Activated naive CD8-positive, alpha-beta T cell treated with anti-CD3 and anti-CD28 coated beads, Interleukin-2, amount 50 U/mL, for 24 hours (primary cell): Measurements from ENCODE around the gene HOXB6.

ENCODE experiments used
- ATAC-seq: fragments of 150-1000 bp; cut with Tn5 transposase; one replicate; pipeline ENCODE4 v1.10.0; 2021
- DNase-seq: peaks from one replicate; pipeline ENCODE4 v3.0.0; 2021
- H3K27ac Mint-ChIP-seq: one replicate; pipeline ENCODE4 v1.8.0; 2021; ENCODE audit warnings: mild to moderate bottlenecking, mixed read lengths
- H3K27me3 Mint-ChIP-seq: one replicate; pipeline ENCODE4 v1.8.0; 2021; ENCODE audit warnings: mixed read lengths
- H3K36me3 Mint-ChIP-seq: one replicate; pipeline ENCODE4 v1.8.0; 2021; ENCODE audit warnings: low read depth, mixed read lengths
- H3K4me1 Mint-ChIP-seq: one replicate; pipeline ENCODE4 v1.8.0; 2021; ENCODE audit warnings: mixed read lengths
- H3K4me3 Mint-ChIP-seq: one replicate; pipeline ENCODE4 v1.8.0; 2021; ENCODE audit warnings: mild to moderate bottlenecking, moderate library complexity, mixed read lengths
- H3K9me3 Mint-ChIP-seq: one replicate; pipeline ENCODE4 v1.8.0; 2021; ENCODE audit warnings: mixed read lengths

Gene HOXB6

DNA sequence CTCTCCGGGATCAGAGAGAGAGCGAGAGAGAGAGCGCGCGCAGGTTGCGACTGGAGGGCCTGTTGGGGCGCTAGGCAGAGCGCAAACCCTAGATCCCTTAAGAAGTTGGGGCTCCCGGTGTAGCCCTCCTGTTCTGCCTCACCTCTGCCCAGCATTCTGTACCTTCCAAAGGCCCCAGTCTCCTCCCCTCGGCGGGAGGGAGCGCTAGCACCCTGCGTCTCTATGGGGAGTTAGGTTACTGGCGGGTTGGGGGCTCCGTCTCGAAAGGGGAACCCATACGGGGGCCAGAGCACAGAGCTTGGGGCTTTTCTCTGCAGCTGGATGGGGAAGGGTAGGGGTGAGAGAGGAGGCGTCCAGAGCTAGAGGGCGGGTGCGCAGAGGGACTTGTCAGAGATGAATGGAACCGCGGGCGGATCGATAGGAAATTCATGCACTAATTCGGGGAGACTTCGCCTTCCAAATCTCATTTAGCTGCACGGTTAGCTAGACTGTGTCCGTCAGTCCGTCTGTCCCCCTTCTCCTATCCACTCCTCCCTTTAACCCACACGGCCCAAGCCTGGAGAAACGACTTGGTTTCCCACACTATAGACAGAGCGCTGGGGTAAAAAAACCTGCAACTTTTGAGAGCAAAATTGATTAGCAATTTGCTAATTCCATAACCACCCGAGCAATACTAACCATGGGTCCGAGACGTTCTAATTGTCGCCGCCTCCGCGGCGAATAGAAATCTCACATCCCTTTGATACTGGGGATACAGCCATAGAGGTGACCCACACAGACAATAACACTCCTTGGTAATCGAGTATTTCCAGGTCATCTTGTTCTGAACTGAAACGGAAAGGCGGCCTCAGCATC lies 25.9 kb downstream of the HOXB6 start:
- peak overlapping the region; percentile 87 for H3K4me3 Mint-ChIP-seq
- H3K9me3 Mint-ChIP-seq: no peaks in the 10 kb centered on the region
- ATAC-seq: peak; percentile 58
- DNase-seq: no peak
- H3K27ac Mint-ChIP-seq: peak overlapping the region; percentile 53
- no peaks in the 10 kb centered on the region for H3K36me3 Mint-ChIP-seq
- peaks cover 54% of the 10 kb centered on the region for H3K4me1 Mint-ChIP-seq
- peaks cover 56% of the 10 kb centered on the region for H3K27me3 Mint-ChIP-seq

DNA sequence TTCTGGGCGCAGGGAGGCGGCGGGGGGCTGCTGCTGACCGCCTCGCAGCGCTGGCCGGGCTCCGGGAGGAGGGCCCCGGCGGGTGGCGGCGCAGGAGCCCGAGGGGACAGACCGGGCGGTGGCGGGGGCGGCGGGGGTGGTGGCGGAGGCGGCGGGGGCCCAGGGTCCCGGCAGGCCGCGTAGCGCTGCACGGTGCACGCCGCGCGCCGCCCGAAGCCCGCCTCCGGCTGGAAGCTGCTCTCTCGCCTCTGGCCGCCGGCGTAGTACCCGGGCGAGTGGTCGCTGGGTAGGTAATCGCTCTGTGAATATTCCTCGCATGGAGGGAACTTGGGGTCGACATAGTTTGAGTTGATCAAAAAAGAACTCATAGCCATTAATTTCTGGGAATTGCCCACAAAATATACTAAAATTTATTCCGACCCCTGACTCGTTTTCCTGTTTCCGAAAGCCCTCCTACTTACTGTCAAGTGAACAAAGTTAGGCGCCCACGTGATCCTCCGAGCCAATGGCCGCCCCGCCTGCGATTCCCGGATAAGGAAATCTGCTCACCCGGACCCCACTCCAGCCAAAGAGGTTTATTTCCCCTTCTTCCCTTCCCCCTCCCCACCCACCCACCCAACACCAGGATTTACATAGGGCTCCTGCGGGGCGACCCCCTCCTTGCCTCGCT lies 26.7 kb downstream of the HOXB6 start, which contains the start of gene HOXB4:
Gene HOXB4, minus strand, starts transcription at position 405 of the 670 bp plus-strand sequence. Its CDS starts 31 bp downstream, at position 374.
- Mint-ChIP-seq H3K27ac (peak within 1 kb of the TSS; percentile 77), H3K36me3 (no peaks in the 10 kb centered on the region), H3K9me3 (no peaks in the 10 kb centered on the region), H3K4me1 (peaks cover 54% of the 10 kb centered on the region), H3K27me3 (peaks cover 51% of the 10 kb centered on the region), H3K4me3 (peak within 1 kb of the TSS; percentile 87)
- DNase-seq (peak; percentile 76), ATAC-seq (peak; percentile 68)

DNA sequence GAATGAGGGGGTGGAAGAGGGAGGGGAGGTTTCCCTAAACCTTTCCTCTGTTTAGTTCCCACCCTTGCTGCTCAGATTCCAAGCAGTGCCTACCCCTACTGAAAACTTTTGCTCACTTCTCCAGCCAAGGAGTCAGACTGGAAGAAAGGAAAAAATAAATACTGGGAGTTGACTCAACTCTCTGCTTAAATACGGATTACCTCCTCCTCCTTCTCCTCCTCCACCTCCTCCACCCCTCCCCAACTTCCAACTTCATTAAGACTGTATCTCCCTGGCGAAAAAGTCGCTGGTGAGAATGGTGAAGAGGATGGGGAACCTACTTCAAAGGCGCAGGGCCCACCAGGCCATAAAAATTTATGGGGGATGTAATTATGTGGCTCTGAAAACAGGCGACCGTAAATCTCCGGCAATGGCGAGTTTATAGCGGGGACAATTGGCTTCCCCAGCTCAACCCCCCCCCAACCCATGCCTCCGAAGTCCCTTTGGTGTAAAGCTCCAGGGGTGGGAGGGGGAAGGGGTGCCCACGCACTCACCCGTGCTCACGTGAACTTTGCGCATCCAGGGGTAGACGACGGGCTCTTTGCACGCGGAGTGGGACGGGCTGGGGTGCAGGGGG lies 27.3 kb downstream of the HOXB6 start:
- Mint-ChIP-seq H3K4me1 (peaks cover 51% of the 10 kb centered on the region), H3K27me3 (peaks cover 44% of the 10 kb centered on the region), H3K9me3 (no peaks in the 10 kb centered on the region), H3K4me3 (peak overlapping the region; percentile 79), H3K36me3 (no peaks in the 10 kb centered on the region), H3K27ac (peak overlapping the region; percentile 49)
- DNase-seq (no peak), ATAC-seq (peak; percentile 6)

GRCh38 chr17:48576479-48577309 lies 28.1 kb downstream of the HOXB6 start:
- peaks cover 47% of the 10 kb centered on the region for H3K4me1 Mint-ChIP-seq
- ATAC-seq: no peak
- H3K27me3 Mint-ChIP-seq: peaks cover 39% of the 10 kb centered on the region
- peak overlapping the region; percentile 79 for H3K4me3 Mint-ChIP-seq
- H3K36me3 Mint-ChIP-seq: no peaks in the 10 kb centered on the region
- H3K9me3 Mint-ChIP-seq: no peaks in the 10 kb centered on the region
- DNase-seq: no peak
- no peak overlapping the region for H3K27ac Mint-ChIP-seq

DNA sequence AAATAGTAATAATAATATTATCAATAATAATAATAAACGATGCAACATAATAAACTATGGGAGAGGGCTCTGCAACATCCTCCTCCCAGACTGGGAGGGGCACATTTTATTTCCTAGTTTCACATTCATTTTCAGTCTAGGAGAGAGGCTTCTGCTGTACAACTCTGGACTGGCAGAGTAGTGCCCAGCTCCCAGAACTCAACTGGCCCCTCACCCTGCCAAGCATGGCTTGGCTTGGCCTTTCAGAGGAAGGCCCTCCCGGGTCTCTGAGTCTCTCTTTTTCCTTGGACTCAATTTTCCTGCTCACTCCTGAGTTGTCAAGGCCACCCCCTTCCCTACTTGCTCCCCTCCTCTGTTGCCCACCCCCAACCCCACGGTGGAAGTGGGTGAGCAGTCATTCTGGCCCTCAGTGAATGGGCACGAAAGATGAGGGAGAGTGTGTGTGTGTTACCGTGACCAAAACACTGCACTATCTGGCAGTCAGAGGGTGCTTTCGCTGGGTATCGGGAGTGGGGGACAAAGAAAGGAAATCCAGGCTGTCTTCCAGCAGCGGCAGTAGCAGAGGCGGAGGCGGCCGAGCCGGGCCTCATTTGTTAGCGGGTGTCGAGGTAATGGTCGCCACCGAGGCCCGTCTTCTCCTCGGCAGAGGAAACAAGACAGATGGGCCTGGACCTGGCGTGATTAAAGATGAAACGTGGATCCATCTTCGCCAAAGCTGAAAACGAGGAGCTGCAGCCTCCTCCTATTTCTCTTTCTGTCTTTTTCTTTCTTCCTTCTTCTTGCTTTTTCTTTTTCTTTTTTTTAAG lies 28.9 kb downstream of the HOXB6 start:
- Mint-ChIP-seq H3K27ac (no peak overlapping the region), H3K9me3 (no peaks in the 10 kb centered on the region), H3K36me3 (no peaks in the 10 kb centered on the region), H3K4me3 (no peak overlapping the region), H3K4me1 (peaks cover 39% of the 10 kb centered on the region), H3K27me3 (peaks cover 33% of the 10 kb centered on the region)
- DNase-seq: no peak
- ATAC-seq: no peak

DNA sequence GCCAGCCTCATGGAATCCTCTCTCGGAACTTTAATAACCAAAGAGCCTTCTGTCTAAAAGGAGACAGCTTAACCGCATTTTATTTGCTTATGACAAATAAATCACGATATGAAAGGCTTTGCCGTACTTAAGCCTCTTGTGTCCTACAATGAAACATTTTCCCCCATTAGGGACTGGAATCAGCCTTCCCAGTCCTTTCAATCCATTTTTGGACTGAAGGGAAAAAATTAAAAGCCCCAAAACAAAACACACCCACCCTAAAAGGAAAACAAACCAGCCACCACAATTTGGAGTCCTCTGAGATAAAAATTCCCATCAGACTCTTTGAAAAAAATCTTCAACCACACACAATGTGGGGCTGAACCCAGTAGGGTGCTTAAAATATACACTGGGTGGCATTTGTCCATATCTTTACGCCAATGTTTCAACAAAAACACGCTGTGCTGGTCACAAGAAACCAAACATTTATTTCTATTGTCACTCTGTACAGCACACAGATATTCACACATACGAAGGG lies 29.7 kb downstream of the HOXB6 start:
- DNase-seq: no peak
- Mint-ChIP-seq H3K27me3 (peaks cover 26% of the 10 kb centered on the region), H3K4me1 (peaks cover 33% of the 10 kb centered on the region), H3K4me3 (no peak overlapping the region), H3K9me3 (no peaks in the 10 kb centered on the region), H3K36me3 (no peaks in the 10 kb centered on the region), H3K27ac (no peak overlapping the region)
- no peak for ATAC-seq

DNA sequence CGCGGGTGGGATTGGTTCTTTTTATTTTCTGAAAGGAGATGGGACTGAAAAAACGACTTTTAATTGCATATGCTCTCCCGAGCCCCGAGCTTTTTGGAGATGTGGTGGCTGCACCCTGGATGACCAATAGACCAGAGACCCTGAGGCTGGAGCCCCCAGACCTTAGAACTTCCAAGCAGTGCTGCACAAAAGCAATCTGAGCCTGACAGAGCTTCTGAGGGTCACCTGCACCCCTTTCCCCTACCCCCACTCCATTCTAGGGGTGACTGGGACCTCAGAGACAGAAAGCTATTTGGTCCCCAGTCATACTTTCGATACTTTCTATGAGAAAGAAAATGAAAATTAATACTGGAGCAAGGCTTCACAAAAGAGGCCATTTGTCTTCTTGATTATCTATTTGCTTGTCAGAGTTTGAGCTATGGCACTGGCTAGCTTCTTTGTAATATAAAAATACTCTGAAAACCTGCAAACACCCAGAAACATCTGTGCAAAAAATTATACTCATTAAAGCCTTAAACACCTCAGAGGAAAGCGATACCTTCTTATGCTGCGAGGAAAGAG lies 30.2 kb downstream of the HOXB6 start:
- no peak overlapping the region for H3K27ac Mint-ChIP-seq
- no peak overlapping the region for H3K4me3 Mint-ChIP-seq
- H3K9me3 Mint-ChIP-seq: no peaks in the 10 kb centered on the region
- H3K4me1 Mint-ChIP-seq: peaks cover 29% of the 10 kb centered on the region
- H3K27me3 Mint-ChIP-seq: peaks cover 24% of the 10 kb centered on the region
- ATAC-seq: no peak
- H3K36me3 Mint-ChIP-seq: no peaks in the 10 kb centered on the region
- DNase-seq: no peak

GRCh38 chr17:48571826-48572417 lies 32.9 kb downstream of the HOXB6 start:
- Mint-ChIP-seq H3K4me3 (no peak overlapping the region), H3K9me3 (no peaks in the 10 kb centered on the region), H3K27me3 (peaks cover 26% of the 10 kb centered on the region), H3K4me1 (peaks cover 12% of the 10 kb centered on the region), H3K36me3 (no peaks in the 10 kb centered on the region), H3K27ac (no peak overlapping the region)
- DNase-seq: no peak
- no peak for ATAC-seq

DNA sequence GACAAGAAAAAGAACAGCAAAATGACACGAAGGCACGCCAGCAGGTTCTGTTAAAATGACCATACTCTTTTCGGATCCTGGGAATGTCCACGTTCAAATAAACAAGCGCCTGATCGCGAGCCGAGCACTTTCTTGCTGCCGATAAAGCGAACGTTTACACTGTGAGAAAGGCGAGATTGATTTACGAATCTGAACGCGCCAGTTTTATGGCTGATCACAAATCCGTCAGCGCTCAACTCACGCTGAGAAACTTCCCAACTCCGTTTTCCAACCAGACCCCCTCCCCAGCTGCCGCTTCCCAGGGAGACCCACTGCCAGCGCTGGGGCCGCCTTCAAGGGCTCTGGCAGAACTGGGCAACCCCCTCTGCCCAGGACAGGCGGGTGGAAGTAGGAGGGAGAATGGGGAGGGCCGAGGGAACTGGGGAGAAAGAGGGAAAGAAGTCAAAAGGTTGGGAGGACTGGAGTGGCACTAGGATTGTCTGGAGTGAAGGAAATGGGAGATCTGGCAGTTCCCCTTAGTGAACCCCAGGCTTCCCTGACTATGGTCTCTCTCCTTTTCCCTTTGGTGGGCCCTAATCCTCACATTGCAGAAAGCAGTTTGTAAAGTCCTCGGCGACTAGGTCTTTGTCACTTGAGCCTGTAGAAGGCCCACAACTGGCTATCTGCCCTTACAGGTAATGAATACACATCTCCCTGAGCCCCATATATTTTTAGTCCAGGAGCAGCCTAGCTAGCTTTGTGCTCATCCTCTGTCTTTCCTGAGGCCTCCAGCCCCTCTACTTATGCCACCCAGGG lies 33.6 kb downstream of the HOXB6 start:
- Mint-ChIP-seq H3K9me3 (no peaks in the 10 kb centered on the region), H3K36me3 (no peaks in the 10 kb centered on the region), H3K27ac (no peak overlapping the region), H3K4me1 (peaks cover 8% of the 10 kb centered on the region), H3K27me3 (peaks cover 24% of the 10 kb centered on the region), H3K4me3 (no peak overlapping the region)
- DNase-seq (no peak), ATAC-seq (no peak)

DNA sequence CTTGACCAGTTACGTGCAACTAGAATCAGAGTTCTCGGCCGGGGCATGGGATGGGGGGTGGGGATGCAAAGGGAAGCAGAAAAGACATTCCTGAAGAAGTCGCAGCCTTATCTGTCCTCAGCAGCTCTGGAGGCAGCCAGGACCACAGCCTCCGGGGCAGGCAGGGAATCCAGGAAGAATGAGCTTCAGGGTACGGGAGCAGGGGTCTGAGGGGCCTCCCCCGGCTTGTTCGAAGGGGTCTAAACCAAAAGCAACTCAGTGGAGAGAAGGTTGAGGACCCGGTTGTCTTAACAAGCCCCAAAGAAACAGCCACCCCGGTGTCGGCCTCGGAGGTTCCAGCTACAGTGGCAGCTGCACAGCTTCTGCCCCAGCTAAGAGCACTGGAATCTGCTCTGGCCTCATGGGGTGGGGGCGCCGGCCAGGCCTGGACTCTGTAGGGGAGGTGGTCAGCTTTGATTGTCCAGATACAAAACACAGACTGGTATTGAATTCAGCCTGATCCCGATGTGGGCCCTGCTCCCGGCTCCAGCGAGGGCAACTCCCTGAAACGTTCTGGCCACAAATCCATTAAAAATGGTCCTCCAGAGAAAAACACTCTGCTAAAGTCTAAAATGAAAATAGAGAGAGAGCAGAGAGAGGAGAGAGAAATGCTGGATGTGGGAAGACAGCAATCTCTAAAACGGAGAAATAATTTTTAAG lies 34.3 kb downstream of the HOXB6 start:
- H3K4me1 Mint-ChIP-seq: peaks cover 4% of the 10 kb centered on the region
- H3K27ac Mint-ChIP-seq: no peak overlapping the region
- no peak for DNase-seq

DNA sequence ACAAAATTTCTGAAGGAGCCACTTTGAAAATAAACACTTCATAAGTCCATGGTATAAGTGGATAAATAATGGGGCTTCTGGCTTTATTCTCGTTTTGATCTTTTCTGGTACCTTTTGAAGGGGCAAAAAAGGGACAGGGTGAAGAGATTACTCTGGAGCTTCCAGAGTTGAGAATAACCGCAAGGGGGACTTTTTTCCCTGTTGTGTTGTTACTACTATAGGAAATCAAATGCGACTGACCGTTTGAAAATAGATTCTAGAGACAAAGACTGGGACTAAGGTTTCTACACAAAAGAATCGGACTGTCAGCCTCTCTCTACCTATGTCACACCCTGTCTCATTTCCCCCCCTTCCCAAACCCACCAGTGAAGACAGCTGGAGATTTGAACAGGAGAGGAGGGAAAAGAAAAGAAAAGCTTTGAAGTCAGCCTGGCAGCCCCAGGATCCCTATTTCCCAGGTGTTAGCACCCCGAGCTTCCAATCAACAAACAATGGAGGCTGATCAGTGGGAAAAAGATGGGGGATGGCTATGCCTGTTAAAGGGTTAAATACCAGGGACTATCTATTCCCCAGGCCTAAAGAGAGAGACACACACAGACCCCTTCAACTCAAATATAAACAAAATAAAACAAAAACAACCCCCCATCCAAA lies 35.0 kb downstream of the HOXB6 start:
- no peak for ATAC-seq
- Mint-ChIP-seq H3K4me1 (peaks cover 4% of the 10 kb centered on the region), H3K27me3 (peaks cover 21% of the 10 kb centered on the region), H3K36me3 (no peaks in the 10 kb centered on the region), H3K4me3 (no peak overlapping the region), H3K27ac (no peak overlapping the region), H3K9me3 (no peaks in the 10 kb centered on the region)
- no peak for DNase-seq

More for the DNA sequence above, 34.3 kb downstream of the HOXB6 start:
- H3K27me3 Mint-ChIP-seq: peaks cover 20% of the 10 kb centered on the region
- H3K4me3 Mint-ChIP-seq: no peak overlapping the region
- no peaks in the 10 kb centered on the region for H3K36me3 Mint-ChIP-seq
- ATAC-seq: no peak
- H3K9me3 Mint-ChIP-seq: no peaks in the 10 kb centered on the region
